ENCODE measurements around the gene GADD45GIP1.

The GADD45GIP1 gene

DNA sequence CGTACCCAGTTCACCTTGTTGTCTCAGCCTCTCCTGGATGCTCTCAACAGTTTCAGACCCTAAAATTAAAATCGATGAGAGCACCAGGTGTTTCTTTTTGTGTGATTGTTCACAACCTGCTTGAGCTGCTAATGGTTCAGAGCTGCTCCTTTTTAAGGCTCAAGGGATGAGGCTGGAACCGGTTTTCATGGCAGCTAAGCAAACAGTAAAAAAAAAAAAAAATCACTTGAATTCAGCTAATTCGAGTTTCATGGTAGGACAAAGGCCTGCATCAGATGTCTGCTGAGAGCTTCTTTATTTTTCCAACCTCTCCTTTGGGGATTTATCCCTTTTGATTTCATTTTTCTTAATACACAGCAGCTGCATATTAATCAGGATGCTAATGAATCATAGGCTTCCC lies 44.5 kb downstream of the GADD45GIP1 start:
- no peaks in the 10 kb centered on the region for H3K9me3 ChIP-seq (ENCODE audit: control insufficient read depth, insufficient read depth, low read length)
- peaks cover 3% of the 10 kb centered on the region; the same call in 1 of the 2 replicates for H3K4me1 ChIP-seq (ENCODE audit: control insufficient read depth, insufficient read depth, low read length)
- no peak overlapping the region for H3K4me3 ChIP-seq (ENCODE audit: low read length)
- H3K27me3 ChIP-seq (ENCODE audit: control insufficient read depth, insufficient read depth, low read length) = no peaks in the 10 kb centered on the region
- WGBS (ENCODE audit: insufficient coverage, insufficient read length) = no CpG with 5 or more reads among the region's 4 CpGs
- no peaks in the 10 kb centered on the region for H3K36me3 ChIP-seq (ENCODE audit: control insufficient read depth, insufficient read depth, low read length)
- no peak overlapping the region for H3K27ac ChIP-seq (ENCODE audit: low read length)
- DNase-seq (ENCODE audit: low read depth, low spot score) = no peak

DNA sequence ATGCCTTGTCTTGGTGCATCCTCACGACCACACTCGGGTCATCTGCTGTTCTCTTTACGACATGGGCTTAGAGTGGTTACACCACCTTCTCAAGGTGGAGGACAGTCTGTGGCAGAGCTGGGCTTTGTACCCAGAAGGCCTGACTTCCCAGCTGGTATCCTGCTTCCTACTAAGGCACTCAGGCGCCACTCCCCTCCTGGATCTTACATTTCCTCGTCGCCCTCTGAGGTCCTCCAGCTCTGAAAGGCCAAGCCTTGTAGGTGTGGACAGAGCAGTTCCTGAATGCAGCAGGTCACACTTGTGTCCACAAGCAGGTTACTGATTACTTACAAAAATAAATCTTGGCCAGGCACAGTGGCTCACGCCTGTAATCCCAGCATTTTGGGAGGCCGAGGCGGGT lies 49.9 kb downstream of the GADD45GIP1 start:
- DNase-seq (ENCODE audit: low read depth, low spot score) = no peak
- Histone ChIP-seq H3K9me3 (ENCODE audit: control insufficient read depth, insufficient read depth, low read length) (no peaks in the 10 kb centered on the region), H3K4me3 (ENCODE audit: low read length) (no peak overlapping the region), H3K27ac (ENCODE audit: low read length) (no peak overlapping the region), H3K36me3 (ENCODE audit: control insufficient read depth, insufficient read depth, low read length) (no peaks in the 10 kb centered on the region), H3K4me1 (ENCODE audit: control insufficient read depth, insufficient read depth, low read length) (peaks cover under 1% of the 10 kb centered on the region; the same call in 1 of the 2 replicates), H3K27me3 (ENCODE audit: control insufficient read depth, insufficient read depth, low read length) (no peaks in the 10 kb centered on the region)
- WGBS (ENCODE audit: insufficient coverage, insufficient read length) = no CpG with 5 or more reads among the region's 9 CpGs

Measured in iPS DF 6.9 (cell line).